Caco-2 (cell line): ENCODE results near the gene RBPMS2. TPM values are rescaled to one million over a fixed set of nuclear protein-coding genes. Genes with fewer than 3 reads are reported as not detected.

ENCODE experiments used
- BruUV-seq: library from RNA; stranded (reverse); fragments of 400-500 nt; replicated peaks from 2 replicates; lab custom pipeline; 2021; lab: Mats Ljungman, UMichigan
- CTCF ChIA-PET: fragments of 300-600 bp; sonication (Branson Sonifier 250); formaldehyde crosslinking; loops from one replicate; lab custom pipeline; 2022; ENCODE audit warnings: antibody characterized with exemption; lab: Charles Lee
- POLR2A ChIA-PET: fragments of 300-600 bp; sonication (Branson Sonifier 250); formaldehyde crosslinking; loops from one replicate; lab custom pipeline; 2022; ENCODE audit warnings: antibody characterized with exemption; lab: Charles Lee
- DNase-seq, 2 experiments: peaks; one replicate each; pipeline versions ENCODE4 v3.0.0 to v3.0.0-alpha.2; 2020 to 2022
- H3K27me3 ChIP-seq: replicated peaks from 2 replicates; pipeline ENCODE4 v1.6.0; 2011; ENCODE audit warnings: low read length; ENCODE audit not compliant: control insufficient read depth, insufficient read depth
- H3K36me3 ChIP-seq: 2 replicates; pipeline ENCODE4 v1.5.1; 2011; ENCODE audit warnings: low read length; ENCODE audit not compliant: control insufficient read depth, insufficient read depth
- H3K4me1 ChIP-seq: fragments of 250-450 bp; sonication (Bioruptor Pico); 2 replicates; pipeline ENCODE4 v1.5.1; 2020; ENCODE audit warnings: mild to moderate bottlenecking
- H3K4me3 ChIP-seq: 2 replicates; pipeline ENCODE4 v1.5.1; 2011; ENCODE audit warnings: low read depth, mild to moderate bottlenecking, control low read depth, low read length
- H3K9me3 ChIP-seq: fragments of 250-450 bp; sonication (Bioruptor Pico); 2 replicates; pipeline ENCODE4 v1.5.1; 2020; ENCODE audit warnings: mild to moderate bottlenecking, moderate library complexity
- H3K27ac Mint-ChIP-seq: one replicate; pipeline ENCODE4 v1.8.0; 2022; ENCODE audit warnings: mixed read lengths; ENCODE audit not compliant: unreplicated experiment
- H3K27me3 Mint-ChIP-seq: one replicate; pipeline ENCODE4 v1.8.0; 2022; ENCODE audit warnings: mixed read lengths; ENCODE audit not compliant: insufficient read depth, unreplicated experiment
- H3K36me3 Mint-ChIP-seq: one replicate; pipeline ENCODE4 v1.8.0; 2022; ENCODE audit warnings: mild to moderate bottlenecking, mixed read lengths; ENCODE audit not compliant: insufficient read depth, unreplicated experiment
- H3K4me1 Mint-ChIP-seq: one replicate; pipeline ENCODE4 v1.8.0; 2022; ENCODE audit warnings: low read depth, mixed read lengths; ENCODE audit not compliant: unreplicated experiment
- H3K4me3 Mint-ChIP-seq: one replicate; pipeline ENCODE4 v1.8.0; 2022; ENCODE audit warnings: mild to moderate bottlenecking, moderate library complexity, mixed read lengths; ENCODE audit not compliant: unreplicated experiment
- H3K9me3 Mint-ChIP-seq: one replicate; pipeline ENCODE4 v1.8.0; 2022; ENCODE audit warnings: mixed read lengths; ENCODE audit not compliant: unreplicated experiment
- CTCF ChIP-seq, 2 experiments: fragments of 200-600 bp in 1 of 2; IDR thresholded peaks; 1 replicate in 1 of 2; 2 replicates in 1 of 2; pipeline versions ENCODE4 v1.5.1 to v1.8.0; 2011 to 2022; ENCODE audit warnings: antibody characterized with exemption in 1 of 2, control low read depth in 1 of 2, inconsistent platforms in 1 of 2, low read depth in 1 of 2, low read length in 1 of 2, mild to moderate bottlenecking in 1 of 2, moderate library complexity in 1 of 2; ENCODE audit not compliant: insufficient read depth in 1 of 2, severe bottlenecking in 1 of 2, unreplicated experiment in 1 of 2
- intact Hi-C: fragments of 100-400 bp; cut with micrococcal nuclease; formaldehyde crosslinking; loops from one replicate; pipeline ENCODE4 v1.10.0; 2022; ENCODE audit not compliant: unreplicated experiment
- total RNA-seq: library from RNA; stranded (reverse); gene quantifications from 2 replicates; pipeline ENCODE4 v1.2.3, GENCODE V29; 2022

The RBPMS2 gene
- total RNA-seq, 1 experiment from 2014 or later: 9.3 TPM

GRCh38 chr15:64763462-64763861 is 11.9 kb downstream of the RBPMS2 start:
- ChIA-PET CTCF (no interaction called here), POLR2A (no interaction called here)
- no peak overlapping the region for H3K4me3 ChIP-seq
- no peak for DNase-seq
- no peak for TF ChIP-seq CTCF (IDR thresholded peaks at IDR 0.05; ENCODE audit: insufficient read depth in 1 of 2, low read depth in 1 of 2, low read length in 1 of 2, severe bottlenecking in 1 of 2, unreplicated experiment in 1 of 2)
- no TSS peak for BruUV-seq
- H3K27me3 ChIP-seq: no peaks in the 10 kb centered on the region
- H3K36me3 ChIP-seq: no peaks in the 10 kb centered on the region
- intact Hi-C loops: no loop called here
- Mint-ChIP-seq H3K9me3 (no peaks in the 10 kb centered on the region), H3K27me3 (no peaks in the 10 kb centered on the region), H3K4me1 (no peaks in the 10 kb centered on the region), H3K27ac (no peak overlapping the region), H3K36me3 (no peaks in the 10 kb centered on the region), H3K4me3 (no peak overlapping the region)
- no peaks in the 10 kb centered on the region for H3K9me3 ChIP-seq
- H3K4me1 ChIP-seq: no peaks in the 10 kb centered on the region

- intact Hi-C loops: no loop called here
- DNase-seq: no peak
- Mint-ChIP-seq H3K4me3 (no peak overlapping the region), H3K9me3 (no peaks in the 10 kb centered on the region), H3K4me1 (no peaks in the 10 kb centered on the region), H3K36me3 (no peaks in the 10 kb centered on the region), H3K27ac (no peak overlapping the region), H3K27me3 (no peaks in the 10 kb centered on the region)
- no peaks in the 10 kb centered on the region for H3K9me3 ChIP-seq
- H3K36me3 ChIP-seq: no peaks in the 10 kb centered on the region
- H3K4me3 ChIP-seq: no peak overlapping the region
- ChIA-PET POLR2A (no interaction called here), CTCF (no interaction called here)
- H3K27me3 ChIP-seq: no peaks in the 10 kb centered on the region
- BruUV-seq: no TSS peak
- no peak for TF ChIP-seq CTCF (IDR thresholded peaks at IDR 0.05; ENCODE audit: insufficient read depth in 1 of 2, low read depth in 1 of 2, low read length in 1 of 2, severe bottlenecking in 1 of 2, unreplicated experiment in 1 of 2)
- no peaks in the 10 kb centered on the region for H3K4me1 ChIP-seq
Observed at GRCh38 chr15:64763021-64763420, 12.4 kb downstream of the RBPMS2 start.

GRCh38 chr15:64762546-64762945 is 12.8 kb downstream of the RBPMS2 start:
- ChIA-PET CTCF (no interaction called here), POLR2A (no interaction called here)
- intact Hi-C loops: no loop called here
- Histone ChIP-seq H3K36me3 (no peaks in the 10 kb centered on the region), H3K4me1 (no peaks in the 10 kb centered on the region), H3K9me3 (no peaks in the 10 kb centered on the region), H3K4me3 (no peak overlapping the region), H3K27me3 (no peaks in the 10 kb centered on the region)
- DNase-seq: no peak
- no peaks in the 10 kb centered on the region for H3K9me3 Mint-ChIP-seq
- no peaks in the 10 kb centered on the region for H3K27me3 Mint-ChIP-seq
- no peaks in the 10 kb centered on the region for H3K4me1 Mint-ChIP-seq
- H3K4me3 Mint-ChIP-seq: no peak overlapping the region
- BruUV-seq: no TSS peak
- no peak overlapping the region for H3K27ac Mint-ChIP-seq
- TF ChIP-seq CTCF (IDR thresholded peaks at IDR 0.05; ENCODE audit: insufficient read depth in 1 of 2, low read depth in 1 of 2, low read length in 1 of 2, severe bottlenecking in 1 of 2, unreplicated experiment in 1 of 2): no peak
- H3K36me3 Mint-ChIP-seq: no peaks in the 10 kb centered on the region
